Upper lobe of left lung (tissue), 6 donors: ENCODE measurements around the gene MYOM1. TPM values are rescaled to one million over a fixed set of nuclear protein-coding genes. Genes with fewer than 3 reads are reported as not detected.

Experiments used
- ATAC-seq, 2 donors: fragments of 200-7000 bp; cut with Tn5 transposase; one replicate each; pipeline ENCODE4 v1.9.1; 2022; ENCODE audit warnings: mild to moderate bottlenecking in 2 of 2, moderate library complexity in 2 of 2; ENCODE audit not compliant: low FRiP score in 2 of 2
- DNase-seq, 2 donors: peaks; one replicate each; pipeline ENCODE4 v3.0.0-alpha.2; 2019 to 2020
- H3K27ac ChIP-seq, 4 donors: fragments of 200-600 bp; sonication (generic); one replicate each; pipeline ENCODE4 v1.5.1; 2016 to 2019
- H3K27me3 ChIP-seq, 4 donors: fragments of 200-600 bp; sonication (generic); one replicate each; pipeline ENCODE4 v1.5.1; 2017 to 2019
- H3K36me3 ChIP-seq, 4 donors: fragments of 200-600 bp; sonication (generic); one replicate each; pipeline ENCODE4 v1.5.1; 2016 to 2019
- H3K4me1 ChIP-seq, 4 donors: fragments of 200-600 bp; sonication (generic); one replicate each; pipeline ENCODE4 v1.5.1; 2018 to 2019
- H3K4me3 ChIP-seq, 4 donors: fragments of 200-600 bp; sonication (generic); one replicate each; pipeline ENCODE4 v1.5.1; 2017 to 2019; ENCODE audit warnings: mild to moderate bottlenecking in 2 of 4, moderate library complexity in 1 of 4
- H3K9me3 ChIP-seq, 4 donors: fragments of 200-600 bp; sonication (generic); one replicate each; pipeline ENCODE4 v1.5.1; 2018 to 2019
- EP300 ChIP-seq, 4 donors: sonication (generic); formaldehyde crosslinking; IDR thresholded peaks; one replicate each; pipeline ENCODE4 v1.5.1; 2017; ENCODE audit warnings: antibody characterized with exemption in 4 of 4, control low read depth in 2 of 4
- POLR2A ChIP-seq, 4 donors: fragments of 450-650 bp; IDR thresholded peaks; one replicate each; pipeline ENCODE4 v1.5.1; 2016 to 2017; ENCODE audit warnings: antibody characterized with exemption in 4 of 4, mild to moderate bottlenecking in 2 of 4
- POLR2AphosphoS5 ChIP-seq, 2 donors: sonication (generic); formaldehyde crosslinking; IDR thresholded peaks; one replicate each; pipeline ENCODE4 v1.5.1; 2017; ENCODE audit warnings: antibody characterized with exemption in 2 of 2
- WGBS, 2 donors: methylation state at CpG; one replicate each; pipeline ENCODE4 v1.1.5; 2017 to 2018; 5-methylcytosine and 5-hydroxymethylcytosine counted together
- total RNA-seq, 6 donors: library from RNA; depleted of rRNA in 4 of 6; stranded (reverse); fragments of >200 nt in 4 of 6; gene quantifications; one replicate each; pipeline versions ENCODE4 v1.1.0 to v1.2.1, GENCODE V29; 2016 to 2021
- TF ChIP-seq, protein P1 (sequence below), 6 experiments: fragments of 450-650 bp in 4 of 6; fragments of 200-600 bp in 2 of 6; sonication (generic) in 2 of 6; IDR thresholded peaks; one replicate each; pipeline ENCODE4 v1.5.1; 2016 to 2019; ENCODE audit warnings: antibody characterized with exemption in 6 of 6
- donor health status: DM: no; HTN: no; CAD: no; lungs with moderate emphysema.
- donor health status: DM: no; HTN: yes; CAD: no; lungs with severe emphysema.

The MYOM1 gene
- total RNA-seq, 6 donors from 2014 or later: 0.76 to 11.2 (median 2.2) TPM

DNA sequence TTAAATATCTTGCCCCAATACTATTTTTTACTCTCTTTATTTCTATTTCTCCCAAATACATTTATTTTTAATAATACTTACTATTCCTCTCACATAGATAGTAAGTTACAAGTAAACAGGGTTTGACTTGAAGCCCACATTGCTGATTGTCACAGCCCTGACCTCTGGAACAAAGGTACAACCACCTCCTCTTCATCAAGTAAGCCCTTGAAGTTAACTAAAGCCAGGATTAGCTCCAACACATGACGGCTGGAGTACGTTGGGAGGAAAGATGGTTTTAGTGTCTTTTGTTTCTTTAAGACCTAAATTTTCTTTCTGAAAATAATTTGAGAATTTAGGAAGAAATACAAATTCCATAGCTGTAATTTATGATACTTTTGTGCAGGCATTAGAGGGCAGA is 949 bp downstream of the MYOM1 start:
- peaks cover 0 to 5% (median 0%) of the 10 kb centered on the region in 4 donors for H3K4me1 ChIP-seq
- H3K36me3 ChIP-seq: no peaks in the 10 kb centered on the region
- H3K9me3 ChIP-seq: no peaks in the 10 kb centered on the region
- no peak overlapping the region for H3K4me3 ChIP-seq
- DNase-seq (no peak), ATAC-seq (no peak)
- H3K27ac ChIP-seq: no peak overlapping the region
- no peak for TF ChIP-seq POLR2A (IDR thresholded peaks at IDR 0.05)
- TF ChIP-seq POLR2AphosphoS5 (IDR thresholded peaks at IDR 0.05): no peak
- TF ChIP-seq, protein P1, sequence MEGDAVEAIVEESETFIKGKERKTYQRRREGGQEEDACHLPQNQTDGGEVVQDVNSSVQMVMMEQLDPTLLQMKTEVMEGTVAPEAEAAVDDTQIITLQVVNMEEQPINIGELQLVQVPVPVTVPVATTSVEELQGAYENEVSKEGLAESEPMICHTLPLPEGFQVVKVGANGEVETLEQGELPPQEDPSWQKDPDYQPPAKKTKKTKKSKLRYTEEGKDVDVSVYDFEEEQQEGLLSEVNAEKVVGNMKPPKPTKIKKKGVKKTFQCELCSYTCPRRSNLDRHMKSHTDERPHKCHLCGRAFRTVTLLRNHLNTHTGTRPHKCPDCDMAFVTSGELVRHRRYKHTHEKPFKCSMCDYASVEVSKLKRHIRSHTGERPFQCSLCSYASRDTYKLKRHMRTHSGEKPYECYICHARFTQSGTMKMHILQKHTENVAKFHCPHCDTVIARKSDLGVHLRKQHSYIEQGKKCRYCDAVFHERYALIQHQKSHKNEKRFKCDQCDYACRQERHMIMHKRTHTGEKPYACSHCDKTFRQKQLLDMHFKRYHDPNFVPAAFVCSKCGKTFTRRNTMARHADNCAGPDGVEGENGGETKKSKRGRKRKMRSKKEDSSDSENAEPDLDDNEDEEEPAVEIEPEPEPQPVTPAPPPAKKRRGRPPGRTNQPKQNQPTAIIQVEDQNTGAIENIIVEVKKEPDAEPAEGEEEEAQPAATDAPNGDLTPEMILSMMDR (IDR thresholded peaks at IDR 0.05): no peak
- no peak for TF ChIP-seq EP300 (IDR thresholded peaks at IDR 0.05)
- H3K27me3 ChIP-seq: no peaks in the 10 kb centered on the region
- 80 to 93% methylated on average over 2 of the region's 2 CpGs for WGBS, 2 donors

DNA sequence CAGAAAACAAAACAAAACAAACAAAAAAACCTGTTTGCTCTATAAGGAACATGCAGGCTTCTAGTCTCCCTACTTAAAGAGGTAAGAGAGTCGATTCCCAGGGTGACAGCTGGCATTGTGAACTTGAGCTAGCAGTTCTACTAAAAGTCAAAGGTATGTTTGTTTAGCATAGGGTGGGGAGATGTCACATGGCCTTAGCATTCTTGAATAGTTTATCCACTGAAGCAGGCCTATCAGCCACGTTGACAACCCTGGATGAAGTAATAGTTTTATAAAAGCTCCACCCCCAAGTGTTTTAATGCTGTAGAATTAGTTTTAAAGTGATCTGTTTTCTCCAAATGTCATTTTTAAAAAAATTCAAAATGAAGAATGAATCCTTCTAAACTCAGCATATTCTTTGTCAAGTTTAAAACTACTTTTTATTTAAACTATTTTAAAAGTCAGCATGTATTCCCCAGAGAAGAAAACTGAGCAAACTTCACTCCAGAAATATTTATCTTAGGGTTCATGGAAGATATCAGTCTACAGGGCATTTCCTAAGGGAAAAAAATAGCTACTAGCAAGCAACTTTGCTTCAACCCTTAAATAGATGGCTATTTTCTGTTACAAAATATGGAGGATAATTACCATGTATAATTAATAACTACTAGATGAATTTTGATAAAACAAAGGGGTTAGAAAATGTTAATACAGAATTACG is 1.7 kb downstream of the MYOM1 start:
- TF ChIP-seq POLR2AphosphoS5 (IDR thresholded peaks at IDR 0.05) (no peak), EP300 (IDR thresholded peaks at IDR 0.05) (no peak), POLR2A (IDR thresholded peaks at IDR 0.05) (no peak)
- TF ChIP-seq, protein P1 (IDR thresholded peaks at IDR 0.05): no peak
- no peaks in the 10 kb centered on the region for H3K9me3 ChIP-seq
- peaks cover 0 to 5% (median 0%) of the 10 kb centered on the region in 4 donors for H3K4me1 ChIP-seq
- DNase-seq (peak in 1 of 2 donors; percentile 24), ATAC-seq (peak; percentile 15 to 42)
- no peak overlapping the region for H3K4me3 ChIP-seq
- no peaks in the 10 kb centered on the region for H3K27me3 ChIP-seq
- WGBS, 2 donors: 37 to 44% methylated on average over 3 of the region's 3 CpGs
- H3K36me3 ChIP-seq: no peaks in the 10 kb centered on the region
- H3K27ac ChIP-seq: no peak overlapping the region

DNA sequence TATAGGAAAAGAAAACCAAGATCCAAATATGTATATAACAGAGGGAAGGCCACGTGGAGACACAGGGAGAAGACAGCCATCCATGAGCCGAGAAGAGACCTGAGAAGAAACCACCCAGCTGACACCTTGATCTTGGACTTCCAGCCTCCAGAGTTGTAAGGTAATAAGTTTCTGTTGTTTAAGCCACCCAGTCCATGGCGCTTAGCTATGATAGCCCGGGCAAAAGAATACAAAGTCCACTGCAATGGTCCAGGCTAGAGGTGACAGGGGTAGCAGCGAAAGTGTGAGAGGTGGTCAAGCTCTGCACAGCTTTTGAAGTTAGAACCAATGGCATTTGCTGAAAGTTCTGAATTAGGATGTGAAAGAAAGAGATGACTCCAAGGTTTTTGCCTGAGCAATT is 2.8 kb downstream of the MYOM1 start:
- H3K4me3 ChIP-seq: no peak overlapping the region
- no peaks in the 10 kb centered on the region for H3K27me3 ChIP-seq
- DNase-seq (no peak), ATAC-seq (no peak)
- peaks cover 0 to 5% (median 0%) of the 10 kb centered on the region in 4 donors for H3K4me1 ChIP-seq
- no peaks in the 10 kb centered on the region for H3K9me3 ChIP-seq
- 83 to 96% methylated on average over 5 of the region's 5 CpGs for WGBS, 2 donors
- H3K36me3 ChIP-seq: no peaks in the 10 kb centered on the region
- H3K27ac ChIP-seq: no peak overlapping the region
- TF ChIP-seq EP300 (IDR thresholded peaks at IDR 0.05): no peak
- TF ChIP-seq POLR2AphosphoS5 (IDR thresholded peaks at IDR 0.05): no peak
- TF ChIP-seq POLR2A (IDR thresholded peaks at IDR 0.05): no peak

DNA sequence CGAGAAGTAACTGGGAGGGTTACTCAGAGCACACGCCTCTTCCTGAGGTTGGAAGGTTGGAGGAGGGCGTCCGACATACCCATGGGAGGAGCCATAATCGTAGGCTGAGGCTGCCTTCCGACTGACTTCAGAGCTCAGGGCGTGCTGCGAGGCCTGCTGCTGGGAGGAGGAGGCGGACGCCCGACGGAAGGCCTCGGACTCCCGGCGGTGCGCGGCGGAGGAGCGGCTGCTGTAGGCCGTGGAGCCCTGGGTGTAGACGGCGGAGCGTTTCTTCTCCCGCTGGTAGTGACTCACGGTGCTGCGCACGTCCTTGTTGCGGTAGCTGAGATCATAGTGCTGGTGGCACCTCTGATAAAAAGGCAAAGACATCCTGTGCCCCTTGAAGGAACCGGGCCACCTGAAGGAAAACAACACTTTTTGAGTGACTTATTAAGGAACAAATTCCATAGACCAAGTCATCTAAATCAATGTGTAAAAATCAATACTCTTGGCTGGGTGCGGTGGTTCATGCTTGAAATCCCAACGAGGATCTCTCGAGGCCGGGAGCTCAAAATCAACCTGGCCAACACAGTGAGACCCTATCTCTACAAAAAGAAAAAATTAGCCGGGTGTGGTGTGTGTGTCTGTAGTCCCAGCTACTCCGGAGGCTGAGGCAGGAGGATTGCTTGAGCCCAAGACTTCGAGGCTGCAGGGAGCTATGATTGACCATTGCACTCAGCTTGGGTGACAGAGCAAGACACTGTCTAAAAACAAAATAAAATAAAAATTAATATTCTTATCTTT is 4.7 kb downstream of the MYOM1 start:
- Histone ChIP-seq H3K27me3 (no peaks in the 10 kb centered on the region), H3K4me1 (peaks cover 0 to 5% (median 0%) of the 10 kb centered on the region in 4 donors), H3K36me3 (no peaks in the 10 kb centered on the region), H3K4me3 (no peak overlapping the region), H3K27ac (no peak overlapping the region), H3K9me3 (no peaks in the 10 kb centered on the region)
- TF ChIP-seq POLR2AphosphoS5 (IDR thresholded peaks at IDR 0.05) (no peak), POLR2A (IDR thresholded peaks at IDR 0.05) (no peak), EP300 (IDR thresholded peaks at IDR 0.05) (no peak)
- TF ChIP-seq, protein P1 (IDR thresholded peaks at IDR 0.05): no peak
- 94 to 97% methylated on average over 36 of the region's 36 CpGs for WGBS, 2 donors
- ATAC-seq: no peak
- peak in 1 of 2 donors; percentile 64 for DNase-seq

DNA sequence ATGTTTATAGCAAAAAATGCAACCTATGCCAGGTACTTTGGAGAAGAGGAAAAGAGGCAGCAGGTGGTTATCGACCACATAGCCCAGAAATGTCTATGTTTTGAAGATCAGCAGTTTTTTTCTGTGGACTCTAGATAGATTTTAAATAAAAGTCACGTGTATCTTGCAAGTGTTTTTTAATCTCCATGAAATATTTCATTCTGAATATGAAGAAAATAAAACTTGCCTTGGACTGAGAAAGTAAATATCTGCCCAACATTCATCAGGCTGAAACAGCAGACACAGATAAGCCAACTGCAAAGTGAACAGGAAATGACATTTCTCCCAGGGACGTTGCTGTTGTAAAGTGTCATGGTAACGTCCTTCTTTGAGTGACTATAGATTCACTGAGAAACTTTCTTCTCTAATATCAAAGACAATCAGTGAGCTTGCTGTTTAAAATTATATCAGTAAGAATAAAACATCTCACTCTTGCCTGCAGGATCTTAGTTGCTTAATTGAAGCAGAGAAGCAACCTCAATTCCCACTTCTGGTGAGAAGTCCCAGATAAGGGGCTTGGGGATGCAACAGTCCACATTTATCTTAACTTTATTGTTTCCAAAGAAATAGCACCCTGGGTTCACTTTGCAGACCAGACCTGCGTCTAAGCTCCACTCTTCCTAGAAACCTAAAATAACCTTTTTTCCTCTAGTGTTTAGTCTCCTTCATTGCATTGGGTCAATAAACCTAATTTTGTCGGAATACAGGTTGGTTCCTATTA is 6.3 kb downstream of the MYOM1 start:
- H3K27me3 ChIP-seq: no peaks in the 10 kb centered on the region
- peaks cover 0 to 5% (median 0%) of the 10 kb centered on the region in 4 donors for H3K4me1 ChIP-seq
- no peaks in the 10 kb centered on the region for H3K9me3 ChIP-seq
- 37 to 45% methylated on average over 6 of the region's 6 CpGs for WGBS, 2 donors
- H3K27ac ChIP-seq: no peak overlapping the region
- no peak for DNase-seq
- no peak for ATAC-seq
- no peak overlapping the region for H3K4me3 ChIP-seq
- TF ChIP-seq, protein P1 (IDR thresholded peaks at IDR 0.05): no peak
- TF ChIP-seq POLR2A (IDR thresholded peaks at IDR 0.05): no peak
- TF ChIP-seq POLR2AphosphoS5 (IDR thresholded peaks at IDR 0.05): no peak
- TF ChIP-seq EP300 (IDR thresholded peaks at IDR 0.05): no peak
- H3K36me3 ChIP-seq: no peaks in the 10 kb centered on the region
